SK-N-MC (cell line): ENCODE results near the gene DLG2.

Experiments used
- DNase-seq: peaks from one replicate; pipeline ENCODE4 v3.0.0-alpha.2; 2011; ENCODE audit warnings: low read depth, low spot score
- H3K27ac ChIP-seq: fragments of 200-600 bp; sonication (generic); 2 replicates; pipeline ENCODE4 v1.5.1; 2016; ENCODE audit warnings: mixed run types
- H3K36me3 ChIP-seq: fragments of 200-600 bp; sonication (generic); 2 replicates; pipeline ENCODE4 v1.6.1; 2017; ENCODE audit warnings: antibody characterized with exemption, low read length, mixed read lengths; ENCODE audit not compliant: insufficient read depth
- H3K4me3 ChIP-seq: fragments of 200-600 bp; sonication (generic); 2 replicates; pipeline ENCODE4 v1.5.1; 2016
- H3K9ac ChIP-seq: fragments of 200-600 bp; sonication (generic); 2 replicates; pipeline ENCODE4 v1.8.0; 2017; ENCODE audit warnings: mixed run types, mixed read lengths; ENCODE audit not compliant: insufficient read length
- H3K9me3 ChIP-seq: fragments of 200-600 bp; sonication (generic); 2 replicates; pipeline ENCODE4 v1.6.1; 2017; ENCODE audit warnings: low read depth, mild to moderate bottlenecking, antibody characterized with exemption, low read length, moderate library complexity, mixed read lengths
- EZH2 ChIP-seq: fragments of 200-600 bp; sonication (generic); IDR thresholded peaks from one replicate; pipeline ENCODE4 v1.6.1; 2017; ENCODE audit warnings: antibody characterized with exemption
- FOXP2 ChIP-seq: optimal IDR thresholded peaks from 2 replicates; pipeline ENCODE3; 2011; ENCODE audit warnings: mild to moderate bottlenecking, moderate library complexity; ENCODE audit not compliant: insufficient read depth; ENCODE audit errors: extremely low read length, control extremely low read depth
- POLR2AphosphoS5 ChIP-seq: IDR thresholded peaks from 2 replicates; pipeline ENCODE4 v1.6.1; 2012; ENCODE audit warnings: mild to moderate bottlenecking, low read depth, low read length, borderline replicate concordance

The DLG2 gene

DNA sequence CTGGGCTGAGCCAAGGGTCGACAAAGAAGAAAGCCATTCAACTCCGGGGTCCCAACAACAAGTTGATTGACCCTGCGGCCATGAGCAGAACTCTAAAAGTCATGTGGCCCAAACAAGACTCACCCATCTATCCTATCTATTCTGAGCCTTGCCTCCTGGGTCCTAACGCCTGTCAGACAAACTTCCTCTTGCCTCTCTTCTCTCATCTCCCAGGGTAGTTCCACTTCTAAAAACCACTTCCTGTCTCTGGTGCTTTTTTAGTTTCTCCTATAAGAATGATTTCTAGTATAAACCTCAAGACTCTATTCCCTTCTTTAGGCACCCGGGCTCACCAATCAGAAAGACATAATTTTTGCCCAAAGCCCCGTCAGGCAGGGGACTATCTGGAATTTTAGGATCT lies 530.2 kb downstream of the DLG2 start:
- no peak for DNase-seq
- TF ChIP-seq POLR2AphosphoS5 (no peak), EZH2 (no peak), FOXP2 (no peak)
- H3K4me3 ChIP-seq, result no peak overlapping the region

DNA sequence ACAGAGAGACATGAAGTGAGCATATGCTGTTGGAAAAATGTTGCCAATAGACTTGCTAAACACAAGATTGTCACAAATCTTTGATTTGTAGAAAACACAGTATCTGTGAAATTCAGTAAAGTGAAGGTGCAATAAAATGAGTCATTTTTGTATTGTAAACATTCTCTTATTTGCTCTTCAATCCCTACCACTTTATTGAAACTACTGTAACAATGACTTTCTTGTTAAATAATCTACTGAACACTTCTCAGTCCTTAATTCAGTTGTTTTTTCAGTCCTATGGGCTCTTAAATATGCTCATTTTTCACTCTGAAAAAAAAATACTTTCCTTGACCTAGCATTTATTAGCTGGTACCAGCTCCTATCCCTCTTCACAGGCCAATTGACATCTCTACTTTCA lies 531.9 kb downstream of the DLG2 start:
- no peak for DNase-seq

More for the DNA sequence above, 530.2 kb downstream of the DLG2 start:
- Histone ChIP-seq H3K27ac (no peak overlapping the region), H3K36me3 (no peaks in the 10 kb centered on the region), H3K9ac (no peak overlapping the region), H3K9me3 (no peaks in the 10 kb centered on the region)

DNA sequence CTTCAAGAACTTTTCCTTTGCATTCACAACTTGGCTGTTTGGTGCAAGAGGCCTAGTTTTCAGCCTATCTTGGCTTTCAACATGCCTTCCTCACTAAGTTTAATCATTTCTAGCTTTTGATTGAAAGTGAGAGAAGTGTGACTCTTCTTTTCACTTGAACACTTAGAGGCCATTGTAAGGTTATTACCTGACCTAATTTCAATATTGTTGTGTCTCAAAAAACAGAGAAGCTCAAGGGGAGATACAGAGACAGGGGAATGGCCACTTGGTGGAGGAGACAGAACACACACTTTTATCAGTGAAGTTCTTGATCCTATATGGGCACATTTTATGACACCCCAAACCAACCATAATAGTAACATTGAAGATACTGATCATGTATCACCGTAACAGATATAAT lies 532.3 kb downstream of the DLG2 start:
- Histone ChIP-seq H3K36me3 (no peaks in the 10 kb centered on the region), H3K9me3 (no peaks in the 10 kb centered on the region), H3K4me3 (no peak overlapping the region), H3K9ac (no peak overlapping the region), H3K27ac (no peak overlapping the region)
- DNase-seq, result no peak
- TF ChIP-seq EZH2, result no peak
- TF ChIP-seq FOXP2, result no peak
- no peak for TF ChIP-seq POLR2AphosphoS5

More for the DNA sequence above, 531.9 kb downstream of the DLG2 start:
- Histone ChIP-seq H3K4me3 (no peak overlapping the region), H3K27ac (no peak overlapping the region), H3K9me3 (no peaks in the 10 kb centered on the region), H3K9ac (no peak overlapping the region), H3K36me3 (no peaks in the 10 kb centered on the region)
- no peak for TF ChIP-seq FOXP2
- no peak for TF ChIP-seq POLR2AphosphoS5
- no peak for TF ChIP-seq EZH2

DNA sequence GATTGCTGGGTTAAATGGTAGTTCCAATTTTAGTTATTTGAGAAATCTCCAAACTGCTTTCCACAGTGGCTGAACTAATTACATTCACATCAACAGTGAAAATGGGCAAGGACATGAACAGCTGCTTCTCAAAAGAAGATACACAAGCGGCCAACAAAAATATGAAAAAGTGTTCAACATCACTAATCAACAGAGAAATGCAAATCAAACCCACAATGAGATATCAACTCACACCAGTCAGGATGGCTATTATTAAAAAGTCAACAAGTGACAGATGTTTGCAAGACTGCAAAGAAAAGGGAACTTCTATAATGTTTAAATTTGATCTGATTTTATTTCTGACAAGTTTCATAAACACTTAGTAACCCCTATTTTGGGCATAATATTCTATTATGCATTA lies 537.5 kb downstream of the DLG2 start:
- H3K9ac ChIP-seq, result no peak overlapping the region
- no peaks in the 10 kb centered on the region for H3K9me3 ChIP-seq
- no peak overlapping the region for H3K4me3 ChIP-seq
- no peak for TF ChIP-seq FOXP2
- no peak for TF ChIP-seq EZH2
- TF ChIP-seq POLR2AphosphoS5, result no peak
- H3K36me3 ChIP-seq, result no peaks in the 10 kb centered on the region
- no peak overlapping the region for H3K27ac ChIP-seq
- DNase-seq, result no peak

DNA sequence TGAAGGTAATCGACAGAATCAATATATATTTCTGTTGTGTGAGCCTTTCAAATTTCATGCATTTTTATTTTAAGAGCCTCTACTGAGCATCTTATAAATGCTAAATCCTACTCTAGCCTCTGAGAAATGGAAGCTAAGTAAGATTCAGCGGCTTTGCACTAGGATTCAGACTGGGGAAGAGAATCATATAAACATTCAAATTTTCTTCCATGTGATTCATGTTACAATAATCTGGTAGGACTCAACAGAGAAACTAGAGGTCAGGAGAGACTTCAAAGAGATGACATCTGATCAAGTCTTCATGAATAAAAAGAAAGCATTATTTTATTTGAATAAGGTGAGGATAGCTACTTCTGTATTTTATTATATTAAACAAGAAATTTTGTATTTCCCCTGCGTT lies 538.9 kb downstream of the DLG2 start:
- Histone ChIP-seq H3K4me3 (no peak overlapping the region), H3K27ac (no peak overlapping the region), H3K9me3 (no peaks in the 10 kb centered on the region), H3K9ac (no peak overlapping the region), H3K36me3 (no peaks in the 10 kb centered on the region)
- no peak for TF ChIP-seq POLR2AphosphoS5
- no peak for TF ChIP-seq EZH2
- no peak for TF ChIP-seq FOXP2
- no peak for DNase-seq

DNA sequence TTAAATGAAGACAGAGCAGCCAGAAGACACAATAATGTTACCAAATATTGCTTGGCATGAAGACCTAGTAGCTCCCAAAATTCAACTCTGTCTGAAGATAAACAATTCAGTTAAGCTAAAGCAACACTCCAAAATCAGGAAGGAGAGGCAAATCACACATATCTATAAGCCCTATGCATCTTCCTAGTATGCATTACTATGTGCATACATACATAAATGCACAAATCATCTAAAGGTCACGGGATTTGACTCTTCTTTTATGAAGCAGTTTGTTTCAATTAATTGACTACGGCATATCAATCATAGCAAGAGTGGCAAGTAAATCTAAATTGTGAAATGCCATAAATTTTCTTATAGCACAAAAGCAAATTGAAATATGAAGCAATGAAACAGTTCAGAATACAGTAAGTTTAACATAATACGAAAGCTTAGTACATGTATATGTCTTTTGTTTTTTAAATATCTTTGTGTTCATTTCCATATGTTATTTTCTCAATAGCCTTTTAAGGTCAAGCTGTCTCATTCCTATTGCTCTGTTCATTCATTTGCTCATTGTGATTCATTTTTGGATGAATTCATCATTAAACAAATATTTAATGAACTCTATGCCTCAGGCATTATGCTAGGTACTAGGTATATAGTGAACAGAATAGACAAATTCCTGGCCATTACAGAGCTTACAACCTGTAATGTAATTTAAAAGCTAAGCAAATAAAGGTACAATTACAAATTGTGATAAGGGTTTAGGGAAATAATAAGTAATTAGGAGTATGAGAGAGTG lies 540.5 kb downstream of the DLG2 start:
- no peak for DNase-seq
- no peaks in the 10 kb centered on the region for H3K9me3 ChIP-seq
- TF ChIP-seq EZH2, result no peak
- no peak for TF ChIP-seq FOXP2
- TF ChIP-seq POLR2AphosphoS5, result no peak
- H3K4me3 ChIP-seq, result no peak overlapping the region
- no peak overlapping the region for H3K27ac ChIP-seq
- H3K9ac ChIP-seq, result no peak overlapping the region
- no peaks in the 10 kb centered on the region for H3K36me3 ChIP-seq

DNA sequence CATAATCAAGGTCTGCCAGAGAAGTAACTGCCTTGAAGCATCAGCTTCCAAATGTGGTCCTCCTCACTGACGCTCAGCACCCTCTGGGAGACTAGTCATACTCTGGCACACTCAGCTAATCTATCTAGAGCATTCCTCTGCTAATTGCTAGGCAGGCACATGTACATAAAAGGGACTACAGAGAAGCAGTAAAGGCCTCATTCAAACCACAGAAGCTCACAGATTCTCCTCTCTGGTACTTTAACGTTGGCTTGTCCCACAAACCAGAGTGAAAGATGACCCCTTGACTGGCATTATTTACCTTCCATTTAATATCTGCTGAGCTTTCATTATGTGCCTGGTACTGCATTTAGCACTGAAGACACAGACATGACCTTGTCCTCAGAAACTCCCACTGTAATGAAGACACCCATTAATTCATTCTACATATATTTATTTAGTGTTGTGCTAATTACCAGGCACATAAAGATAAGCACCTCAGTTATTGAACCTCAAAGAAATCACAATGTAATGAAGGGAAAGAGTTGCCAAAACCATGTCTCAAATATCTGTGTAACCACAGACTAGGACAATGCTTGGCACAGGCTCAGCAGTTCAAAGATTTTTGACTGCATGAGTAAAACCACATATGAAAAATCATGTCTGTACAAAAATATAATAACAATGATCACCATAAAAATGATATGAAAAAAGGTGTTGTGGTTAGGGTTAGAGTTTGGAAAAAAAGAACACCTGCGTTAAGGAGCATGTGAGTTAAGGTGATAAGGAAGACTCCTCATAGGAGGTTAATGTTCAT lies 550.4 kb downstream of the DLG2 start:
- no peak overlapping the region for H3K27ac ChIP-seq

DNA sequence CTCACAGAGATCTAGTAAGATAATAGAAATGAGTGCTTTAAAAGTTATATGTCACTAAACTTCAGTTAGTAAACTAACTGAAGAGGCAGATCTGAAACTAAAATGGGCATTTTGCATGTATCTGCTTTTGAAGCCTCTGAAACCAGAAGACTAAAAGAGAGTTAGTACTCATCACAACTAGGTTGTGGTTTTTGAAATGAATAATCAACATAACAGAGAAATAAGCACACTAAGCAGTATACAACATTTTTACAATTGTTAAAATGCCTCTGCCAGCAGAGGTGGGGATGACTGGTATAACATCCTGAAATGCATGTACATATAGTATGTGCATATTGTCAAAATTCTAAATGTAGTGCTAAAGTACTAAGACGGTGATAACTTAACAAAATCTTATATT lies 564.5 kb downstream of the DLG2 start:
- DNase-seq, result no peak
- H3K36me3 ChIP-seq, result no peaks in the 10 kb centered on the region
- TF ChIP-seq EZH2, result no peak
- TF ChIP-seq FOXP2, result no peak
- TF ChIP-seq POLR2AphosphoS5, result no peak
- no peak overlapping the region for H3K9ac ChIP-seq
- no peak overlapping the region for H3K27ac ChIP-seq
- H3K4me3 ChIP-seq, result no peak overlapping the region
- H3K9me3 ChIP-seq, result no peaks in the 10 kb centered on the region

More for the DNA sequence above, 550.4 kb downstream of the DLG2 start:
- Histone ChIP-seq H3K9me3 (no peaks in the 10 kb centered on the region), H3K36me3 (no peaks in the 10 kb centered on the region), H3K9ac (no peak overlapping the region), H3K4me3 (no peak overlapping the region)
- no peak for DNase-seq
- TF ChIP-seq FOXP2 (no peak), POLR2AphosphoS5 (no peak), EZH2 (no peak)
